ENCODE measurements around the gene C16orf96. TPM values are rescaled to one million over a fixed set of nuclear protein-coding genes. Genes with fewer than 3 reads are reported as not detected.
A peak's percentile ranks its signal among the peaks of the same experiment; 100 is the strongest.

C16orf96 gene
- total RNA-seq, 1 experiment from 2014 or later = 1.3 TPM

DNA sequence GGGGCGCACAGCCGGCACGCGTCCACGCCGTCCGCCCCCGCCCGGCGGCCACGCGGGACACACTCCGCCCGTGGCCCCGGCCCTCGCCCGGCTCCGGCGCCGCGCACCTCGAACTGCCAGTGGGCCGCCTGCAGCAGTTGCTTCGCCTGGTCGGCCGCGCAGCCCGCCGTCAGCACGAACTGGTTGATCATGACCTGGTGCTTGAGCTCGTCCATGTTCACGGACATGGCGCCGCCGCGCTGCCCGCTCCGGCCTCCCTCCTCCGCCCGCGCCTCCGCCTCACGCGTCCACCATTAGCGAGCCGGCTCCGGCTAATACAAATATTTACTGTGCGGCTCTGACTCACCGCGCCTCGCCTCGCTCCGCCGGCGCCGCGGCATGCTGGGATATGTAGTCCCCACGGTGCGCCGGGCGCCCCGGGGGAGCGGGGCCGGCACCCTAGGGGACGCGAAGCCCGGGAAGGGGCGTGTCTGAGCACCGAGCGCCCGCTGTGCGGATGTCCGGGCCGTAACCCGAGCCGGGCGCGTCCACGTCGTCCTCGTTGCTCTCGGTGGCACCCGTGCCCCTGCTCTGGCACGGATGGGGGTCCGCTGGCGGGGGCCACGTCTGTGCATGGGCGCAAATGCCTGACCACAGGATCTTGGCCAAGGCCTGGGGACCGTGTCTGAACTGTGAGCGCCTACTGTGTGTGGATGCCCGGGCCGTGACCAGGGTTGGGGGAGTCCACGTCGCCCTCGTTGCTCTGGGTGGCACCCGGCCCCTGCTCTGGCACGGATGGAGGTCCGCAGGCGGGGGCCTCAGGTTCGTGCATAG lies 58.6 kb downstream of the C16orf96 start, which contains the start of gene UBALD1 (continued):
- TF ChIP-seq, protein P1, sequence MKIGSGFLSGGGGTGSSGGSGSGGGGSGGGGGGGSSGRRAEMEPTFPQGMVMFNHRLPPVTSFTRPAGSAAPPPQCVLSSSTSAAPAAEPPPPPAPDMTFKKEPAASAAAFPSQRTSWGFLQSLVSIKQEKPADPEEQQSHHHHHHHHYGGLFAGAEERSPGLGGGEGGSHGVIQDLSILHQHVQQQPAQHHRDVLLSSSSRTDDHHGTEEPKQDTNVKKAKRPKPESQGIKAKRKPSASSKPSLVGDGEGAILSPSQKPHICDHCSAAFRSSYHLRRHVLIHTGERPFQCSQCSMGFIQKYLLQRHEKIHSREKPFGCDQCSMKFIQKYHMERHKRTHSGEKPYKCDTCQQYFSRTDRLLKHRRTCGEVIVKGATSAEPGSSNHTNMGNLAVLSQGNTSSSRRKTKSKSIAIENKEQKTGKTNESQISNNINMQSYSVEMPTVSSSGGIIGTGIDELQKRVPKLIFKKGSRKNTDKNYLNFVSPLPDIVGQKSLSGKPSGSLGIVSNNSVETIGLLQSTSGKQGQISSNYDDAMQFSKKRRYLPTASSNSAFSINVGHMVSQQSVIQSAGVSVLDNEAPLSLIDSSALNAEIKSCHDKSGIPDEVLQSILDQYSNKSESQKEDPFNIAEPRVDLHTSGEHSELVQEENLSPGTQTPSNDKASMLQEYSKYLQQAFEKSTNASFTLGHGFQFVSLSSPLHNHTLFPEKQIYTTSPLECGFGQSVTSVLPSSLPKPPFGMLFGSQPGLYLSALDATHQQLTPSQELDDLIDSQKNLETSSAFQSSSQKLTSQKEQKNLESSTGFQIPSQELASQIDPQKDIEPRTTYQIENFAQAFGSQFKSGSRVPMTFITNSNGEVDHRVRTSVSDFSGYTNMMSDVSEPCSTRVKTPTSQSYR (CRISPR knock-in tag; IDR thresholded peaks at IDR 0.05) = no peak
- TF ChIP-seq, protein P2, sequence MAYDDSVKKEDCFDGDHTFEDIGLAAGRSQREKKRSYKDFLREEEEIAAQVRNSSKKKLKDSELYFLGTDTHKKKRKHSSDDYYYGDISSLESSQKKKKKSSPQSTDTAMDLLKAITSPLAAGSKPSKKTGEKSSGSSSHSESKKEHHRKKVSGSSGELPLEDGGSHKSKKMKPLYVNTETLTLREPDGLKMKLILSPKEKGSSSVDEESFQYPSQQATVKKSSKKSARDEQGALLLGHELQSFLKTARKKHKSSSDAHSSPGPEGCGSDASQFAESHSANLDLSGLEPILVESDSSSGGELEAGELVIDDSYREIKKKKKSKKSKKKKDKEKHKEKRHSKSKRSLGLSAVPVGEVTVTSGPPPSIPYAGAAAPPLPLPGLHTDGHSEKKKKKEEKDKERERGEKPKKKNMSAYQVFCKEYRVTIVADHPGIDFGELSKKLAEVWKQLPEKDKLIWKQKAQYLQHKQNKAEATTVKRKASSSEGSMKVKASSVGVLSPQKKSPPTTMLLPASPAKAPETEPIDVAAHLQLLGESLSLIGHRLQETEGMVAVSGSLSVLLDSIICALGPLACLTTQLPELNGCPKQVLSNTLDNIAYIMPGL (CRISPR knock-in tag; IDR thresholded peaks at IDR 0.05) = no peak
- TF ChIP-seq IRF2 (CRISPR knock-in tag; IDR thresholded peaks at IDR 0.05; ENCODE audit: borderline replicate concordance, low read depth) = no peak
- no peak for TF ChIP-seq CBFB (CRISPR knock-in tag; IDR thresholded peaks at IDR 0.05; ENCODE audit: low read depth)
- peak; percentile 75 for TF ChIP-seq SP1 (CRISPR knock-in tag; conservative IDR thresholded peaks at IDR 0.05)
- TF ChIP-seq, protein P3, sequence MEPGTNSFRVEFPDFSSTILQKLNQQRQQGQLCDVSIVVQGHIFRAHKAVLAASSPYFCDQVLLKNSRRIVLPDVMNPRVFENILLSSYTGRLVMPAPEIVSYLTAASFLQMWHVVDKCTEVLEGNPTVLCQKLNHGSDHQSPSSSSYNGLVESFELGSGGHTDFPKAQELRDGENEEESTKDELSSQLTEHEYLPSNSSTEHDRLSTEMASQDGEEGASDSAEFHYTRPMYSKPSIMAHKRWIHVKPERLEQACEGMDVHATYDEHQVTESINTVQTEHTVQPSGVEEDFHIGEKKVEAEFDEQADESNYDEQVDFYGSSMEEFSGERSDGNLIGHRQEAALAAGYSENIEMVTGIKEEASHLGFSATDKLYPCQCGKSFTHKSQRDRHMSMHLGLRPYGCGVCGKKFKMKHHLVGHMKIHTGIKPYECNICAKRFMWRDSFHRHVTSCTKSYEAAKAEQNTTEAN (CRISPR knock-in tag; IDR thresholded peaks at IDR 0.05) = no peak
- TF ChIP-seq, protein P4, sequence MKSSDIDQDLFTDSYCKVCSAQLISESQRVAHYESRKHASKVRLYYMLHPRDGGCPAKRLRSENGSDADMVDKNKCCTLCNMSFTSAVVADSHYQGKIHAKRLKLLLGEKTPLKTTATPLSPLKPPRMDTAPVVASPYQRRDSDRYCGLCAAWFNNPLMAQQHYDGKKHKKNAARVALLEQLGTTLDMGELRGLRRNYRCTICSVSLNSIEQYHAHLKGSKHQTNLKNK (CRISPR knock-in tag; IDR thresholded peaks at IDR 0.05) = no peak
- TF ChIP-seq, protein P5, sequence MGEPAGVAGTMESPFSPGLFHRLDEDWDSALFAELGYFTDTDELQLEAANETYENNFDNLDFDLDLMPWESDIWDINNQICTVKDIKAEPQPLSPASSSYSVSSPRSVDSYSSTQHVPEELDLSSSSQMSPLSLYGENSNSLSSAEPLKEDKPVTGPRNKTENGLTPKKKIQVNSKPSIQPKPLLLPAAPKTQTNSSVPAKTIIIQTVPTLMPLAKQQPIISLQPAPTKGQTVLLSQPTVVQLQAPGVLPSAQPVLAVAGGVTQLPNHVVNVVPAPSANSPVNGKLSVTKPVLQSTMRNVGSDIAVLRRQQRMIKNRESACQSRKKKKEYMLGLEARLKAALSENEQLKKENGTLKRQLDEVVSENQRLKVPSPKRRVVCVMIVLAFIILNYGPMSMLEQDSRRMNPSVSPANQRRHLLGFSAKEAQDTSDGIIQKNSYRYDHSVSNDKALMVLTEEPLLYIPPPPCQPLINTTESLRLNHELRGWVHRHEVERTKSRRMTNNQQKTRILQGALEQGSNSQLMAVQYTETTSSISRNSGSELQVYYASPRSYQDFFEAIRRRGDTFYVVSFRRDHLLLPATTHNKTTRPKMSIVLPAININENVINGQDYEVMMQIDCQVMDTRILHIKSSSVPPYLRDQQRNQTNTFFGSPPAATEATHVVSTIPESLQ (CRISPR knock-in tag; IDR thresholded peaks at IDR 0.05) = no peak
- TF ChIP-seq TCF7 (CRISPR knock-in tag; IDR thresholded peaks at IDR 0.05; ENCODE audit: low read depth) = no peak
- TF ChIP-seq ZNF317 (CRISPR knock-in tag; IDR thresholded peaks at IDR 0.05; ENCODE audit: borderline replicate concordance, low read depth) = no peak
- TF ChIP-seq SMAD3 (CRISPR knock-in tag; IDR thresholded peaks at IDR 0.05; ENCODE audit: borderline replicate concordance) = no peak
- 0 out of 2 replicates have a peak, but pooled peaks have one; percentile 61 for TF ChIP-seq JUN (CRISPR knock-in tag; IDR thresholded peaks at IDR 0.05)
- no peak for TF ChIP-seq ZBTB21 (CRISPR knock-in tag; IDR thresholded peaks at IDR 0.05; ENCODE audit: borderline replicate concordance)
- TF ChIP-seq KAT7 (CRISPR knock-in tag; IDR thresholded peaks at IDR 0.05; ENCODE audit: borderline replicate concordance) = peak; percentile 42; the same call in 1 of the 2 replicates
- TF ChIP-seq FOXP1 (CRISPR knock-in tag; IDR thresholded peaks at IDR 0.05; ENCODE audit: borderline replicate concordance) = no peak
- TF ChIP-seq ZNF263 (CRISPR knock-in tag; IDR thresholded peaks at IDR 0.05; ENCODE audit: low read depth) = no peak
- no peak for TF ChIP-seq GTF2I (CRISPR knock-in tag; conservative IDR thresholded peaks at IDR 0.05)
- TF ChIP-seq RORB (CRISPR knock-in tag; IDR thresholded peaks at IDR 0.05) = no peak
- TF ChIP-seq, protein P6, sequence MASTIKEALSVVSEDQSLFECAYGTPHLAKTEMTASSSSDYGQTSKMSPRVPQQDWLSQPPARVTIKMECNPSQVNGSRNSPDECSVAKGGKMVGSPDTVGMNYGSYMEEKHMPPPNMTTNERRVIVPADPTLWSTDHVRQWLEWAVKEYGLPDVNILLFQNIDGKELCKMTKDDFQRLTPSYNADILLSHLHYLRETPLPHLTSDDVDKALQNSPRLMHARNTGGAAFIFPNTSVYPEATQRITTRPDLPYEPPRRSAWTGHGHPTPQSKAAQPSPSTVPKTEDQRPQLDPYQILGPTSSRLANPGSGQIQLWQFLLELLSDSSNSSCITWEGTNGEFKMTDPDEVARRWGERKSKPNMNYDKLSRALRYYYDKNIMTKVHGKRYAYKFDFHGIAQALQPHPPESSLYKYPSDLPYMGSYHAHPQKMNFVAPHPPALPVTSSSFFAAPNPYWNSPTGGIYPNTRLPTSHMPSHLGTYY (CRISPR knock-in tag; IDR thresholded peaks at IDR 0.05) = no peak
- TF ChIP-seq, protein P7, sequence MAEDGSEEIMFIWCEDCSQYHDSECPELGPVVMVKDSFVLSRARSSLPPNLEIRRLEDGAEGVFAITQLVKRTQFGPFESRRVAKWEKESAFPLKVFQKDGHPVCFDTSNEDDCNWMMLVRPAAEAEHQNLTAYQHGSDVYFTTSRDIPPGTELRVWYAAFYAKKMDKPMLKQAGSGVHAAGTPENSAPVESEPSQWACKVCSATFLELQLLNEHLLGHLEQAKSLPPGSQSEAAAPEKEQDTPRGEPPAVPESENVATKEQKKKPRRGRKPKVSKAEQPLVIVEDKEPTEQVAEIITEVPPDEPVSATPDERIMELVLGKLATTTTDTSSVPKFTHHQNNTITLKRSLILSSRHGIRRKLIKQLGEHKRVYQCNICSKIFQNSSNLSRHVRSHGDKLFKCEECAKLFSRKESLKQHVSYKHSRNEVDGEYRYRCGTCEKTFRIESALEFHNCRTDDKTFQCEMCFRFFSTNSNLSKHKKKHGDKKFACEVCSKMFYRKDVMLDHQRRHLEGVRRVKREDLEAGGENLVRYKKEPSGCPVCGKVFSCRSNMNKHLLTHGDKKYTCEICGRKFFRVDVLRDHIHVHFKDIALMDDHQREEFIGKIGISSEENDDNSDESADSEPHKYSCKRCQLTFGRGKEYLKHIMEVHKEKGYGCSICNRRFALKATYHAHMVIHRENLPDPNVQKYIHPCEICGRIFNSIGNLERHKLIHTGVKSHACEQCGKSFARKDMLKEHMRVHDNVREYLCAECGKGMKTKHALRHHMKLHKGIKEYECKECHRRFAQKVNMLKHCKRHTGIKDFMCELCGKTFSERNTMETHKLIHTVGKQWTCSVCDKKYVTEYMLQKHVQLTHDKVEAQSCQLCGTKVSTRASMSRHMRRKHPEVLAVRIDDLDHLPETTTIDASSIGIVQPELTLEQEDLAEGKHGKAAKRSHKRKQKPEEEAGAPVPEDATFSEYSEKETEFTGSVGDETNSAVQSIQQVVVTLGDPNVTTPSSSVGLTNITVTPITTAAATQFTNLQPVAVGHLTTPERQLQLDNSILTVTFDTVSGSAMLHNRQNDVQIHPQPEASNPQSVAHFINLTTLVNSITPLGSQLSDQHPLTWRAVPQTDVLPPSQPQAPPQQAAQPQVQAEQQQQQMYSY (CRISPR knock-in tag; IDR thresholded peaks at IDR 0.05) = no peak
- peak; percentile 49; the same call in 1 of the 2 replicates for TF ChIP-seq ETV6 (CRISPR knock-in tag; IDR thresholded peaks at IDR 0.05)
- no peak for TF ChIP-seq ZNF396 (CRISPR knock-in tag; IDR thresholded peaks at IDR 0.05; ENCODE audit: borderline replicate concordance)
- TF ChIP-seq NR2C2 (CRISPR knock-in tag; IDR thresholded peaks at IDR 0.05) = no peak

Measured in WTC11 (cell line).